Stimulated activated CD8-positive, alpha-beta memory T cell treated with anti-CD3 and anti-CD28 coated beads, Interleukin-15, amount 100 ng/mL, for 48 hours (primary cell): ENCODE measurements around the gene LRRC37B.
"Not testable (repeated sequence)": the region's sequence is repeated elsewhere in the genome, so short reads cannot be mapped to it uniquely, and the experiment has no call there.

Source experiments
- DNase-seq, 2 donors: peaks; one replicate each; pipeline ENCODE4 v3.0.0-alpha.2; 2020; ENCODE audit warnings: low read depth in 2 of 2

LRRC37B gene

DNA sequence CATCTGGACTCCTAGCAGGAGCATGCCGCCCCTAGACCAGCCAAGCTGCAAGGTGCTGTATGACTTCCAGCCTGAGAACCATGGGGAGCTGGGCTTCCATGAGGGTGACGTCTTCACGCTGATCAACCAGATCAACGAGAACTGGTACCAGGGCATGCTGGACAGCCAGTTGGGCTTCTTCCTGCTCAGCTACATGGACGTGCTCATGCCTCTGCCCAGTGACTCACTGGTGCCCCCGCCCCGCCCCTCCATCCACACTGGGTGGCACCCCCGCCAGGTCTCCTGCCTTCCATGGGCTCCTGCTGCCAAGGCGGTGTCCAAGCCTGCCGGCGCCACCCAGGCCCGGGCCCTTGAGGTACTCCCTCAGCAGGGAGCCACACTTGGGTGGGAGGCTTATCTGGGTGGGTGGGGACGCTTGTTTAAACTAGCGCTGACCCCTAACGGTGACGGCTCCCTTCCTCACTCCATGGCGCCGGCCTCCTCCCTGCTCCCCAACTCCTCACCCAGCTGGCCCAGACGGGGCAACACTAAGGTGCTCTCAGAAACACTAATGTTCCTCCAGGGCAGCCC is 34.2 kb downstream of the LRRC37B start:
- not testable (repeated sequence) for DNase-seq

DNA sequence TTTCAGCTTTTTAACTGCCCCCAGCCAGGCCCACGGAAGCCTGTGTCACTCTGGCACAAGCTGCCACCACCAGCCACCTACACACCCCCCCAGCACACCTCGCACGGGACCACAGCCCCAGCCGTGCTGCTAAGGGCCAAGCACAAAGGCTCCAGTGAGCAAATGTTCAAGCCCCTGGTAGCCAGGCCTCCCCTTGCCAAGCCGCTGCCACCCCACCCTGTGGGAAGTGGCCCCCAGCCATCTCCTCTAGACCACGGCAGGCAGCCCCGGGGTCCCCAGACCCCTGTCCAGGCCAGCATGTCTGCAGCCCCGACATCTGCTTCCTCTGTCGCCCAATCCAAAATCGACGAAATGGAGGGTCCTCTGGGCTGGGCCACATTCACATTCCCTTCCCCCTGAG is 35.1 kb downstream of the LRRC37B start:
- not testable (repeated sequence) for DNase-seq

DNA sequence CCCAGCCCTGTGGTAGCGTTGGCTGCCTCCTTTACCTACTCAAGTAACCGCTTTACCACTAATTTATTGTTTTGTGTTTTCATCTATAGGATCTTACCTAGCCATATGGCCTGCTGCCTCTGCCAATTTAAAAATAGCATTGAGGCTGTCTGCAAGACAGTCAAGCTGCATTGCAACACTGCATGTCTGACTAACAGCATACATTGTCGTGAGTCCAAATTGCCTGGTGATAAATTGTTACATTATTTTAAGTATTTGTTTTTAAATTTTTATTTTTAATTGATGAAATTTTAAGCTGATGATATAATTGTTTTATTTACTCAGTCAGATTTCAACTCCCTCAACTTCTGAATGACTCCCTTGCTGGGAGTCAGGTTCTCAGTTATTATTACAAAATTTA is 38.4 kb downstream of the LRRC37B start:
- DNase-seq, result not testable (repeated sequence)

DNA sequence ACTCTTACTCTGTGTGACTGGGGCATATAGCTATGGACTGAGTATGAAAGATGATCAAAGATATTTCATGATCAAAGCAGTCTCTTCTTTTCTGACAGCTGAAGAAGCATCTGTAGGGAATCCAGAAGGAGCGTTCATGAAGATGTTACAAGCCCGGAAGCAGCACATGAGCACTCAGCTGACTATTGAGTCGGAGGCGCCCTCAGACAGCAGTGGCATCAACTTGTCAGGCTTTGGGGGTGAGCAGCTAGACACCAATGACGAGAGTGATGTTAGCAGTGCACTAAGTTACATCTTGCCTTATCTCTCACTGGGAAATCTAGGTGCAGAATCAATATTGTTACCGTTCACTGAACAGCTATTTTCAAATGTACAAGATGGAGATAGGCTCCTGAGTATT is 40.5 kb downstream of the LRRC37B start:
- not testable (repeated sequence) for DNase-seq

DNA sequence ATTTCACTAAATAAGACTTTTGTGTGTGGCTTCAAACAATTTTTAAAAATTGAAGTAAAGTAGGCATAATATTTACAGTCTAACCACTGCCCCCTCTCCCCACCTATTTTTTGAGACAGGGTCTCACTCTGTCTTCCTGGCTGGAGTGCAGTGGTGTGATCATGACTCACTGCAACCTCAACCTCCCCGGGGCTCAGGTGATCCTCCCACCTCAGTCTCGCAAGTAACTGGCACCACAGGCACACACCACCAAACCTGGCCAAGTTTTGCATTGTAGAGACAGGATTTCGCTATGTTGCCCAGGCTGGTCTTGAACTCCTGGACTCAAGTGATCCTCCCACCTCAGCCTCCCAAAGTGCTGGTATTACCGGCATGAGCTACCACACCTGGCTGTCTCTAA is 47.8 kb downstream of the LRRC37B start:
- DNase-seq, result not testable (repeated sequence)

DNA sequence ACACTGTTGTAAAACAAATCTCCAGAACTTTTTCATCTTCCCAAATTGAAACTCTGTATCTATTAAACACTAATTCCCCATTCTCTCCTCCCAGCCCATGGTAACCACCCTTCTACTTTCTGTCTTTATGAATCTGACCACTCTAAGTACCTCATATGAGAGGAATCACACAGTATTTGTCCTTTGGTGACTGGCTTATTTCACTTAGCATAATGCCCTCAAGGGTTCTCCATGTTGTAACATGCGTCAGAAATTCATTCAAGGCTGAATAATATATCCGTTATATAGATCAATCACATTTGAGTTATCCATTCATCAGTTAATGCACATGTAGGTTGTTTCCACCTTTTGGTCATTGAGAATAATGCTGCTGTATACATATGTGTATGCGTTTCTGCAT is 48.2 kb downstream of the LRRC37B start:
- not testable (repeated sequence) for DNase-seq

DNA sequence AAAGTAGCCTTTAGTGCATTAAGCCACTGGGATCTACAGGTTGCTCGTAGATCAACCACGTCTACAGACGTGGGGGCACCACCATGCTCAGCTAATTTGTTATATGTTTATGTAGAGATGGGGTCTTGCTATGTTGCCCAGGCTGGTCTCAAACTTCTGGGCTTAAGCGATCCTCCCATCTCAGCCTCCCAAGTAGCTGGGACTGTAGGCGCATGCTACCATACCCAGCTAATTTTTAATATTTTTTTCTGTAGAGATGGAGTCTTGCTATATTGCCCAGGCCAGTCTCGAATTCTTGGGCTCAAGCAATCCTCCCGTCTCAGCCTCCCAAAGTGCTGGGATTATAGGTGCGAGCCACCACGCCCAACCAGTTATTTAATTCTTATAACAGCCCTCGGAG is 49.3 kb downstream of the LRRC37B start:
- not testable (repeated sequence) for DNase-seq

DNA sequence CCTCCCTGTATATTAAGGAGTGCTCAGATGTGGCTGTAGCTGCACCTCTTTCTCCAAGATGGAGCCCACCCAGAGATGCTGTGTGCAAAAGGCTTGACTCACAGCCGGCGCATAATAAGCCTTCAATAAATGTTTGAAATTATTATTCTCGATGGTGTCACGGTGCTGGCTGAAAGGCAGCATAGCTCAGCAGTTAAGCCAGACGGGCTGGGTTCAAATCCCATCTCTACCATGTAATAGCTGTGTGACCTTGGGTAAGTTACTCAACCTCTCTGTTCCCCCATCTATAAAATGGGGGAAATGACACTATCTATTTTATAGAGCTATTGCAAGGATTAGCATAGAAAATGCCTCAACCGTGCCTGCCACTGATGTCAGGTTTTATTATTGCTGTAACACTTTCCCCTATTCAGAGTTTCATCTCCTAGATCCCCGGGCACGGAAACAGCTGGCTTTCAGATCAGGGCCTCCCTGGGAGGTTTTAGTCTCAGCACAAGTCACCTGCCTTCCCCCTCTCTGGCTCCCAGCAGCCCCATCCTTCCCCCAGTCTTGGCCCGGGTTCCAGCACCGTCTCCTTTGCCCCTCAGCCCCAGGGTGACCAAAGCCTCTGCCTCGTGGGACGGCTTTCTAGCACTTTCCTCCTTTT is 50.4 kb downstream of the LRRC37B start:
- not testable (repeated sequence) for DNase-seq

DNA sequence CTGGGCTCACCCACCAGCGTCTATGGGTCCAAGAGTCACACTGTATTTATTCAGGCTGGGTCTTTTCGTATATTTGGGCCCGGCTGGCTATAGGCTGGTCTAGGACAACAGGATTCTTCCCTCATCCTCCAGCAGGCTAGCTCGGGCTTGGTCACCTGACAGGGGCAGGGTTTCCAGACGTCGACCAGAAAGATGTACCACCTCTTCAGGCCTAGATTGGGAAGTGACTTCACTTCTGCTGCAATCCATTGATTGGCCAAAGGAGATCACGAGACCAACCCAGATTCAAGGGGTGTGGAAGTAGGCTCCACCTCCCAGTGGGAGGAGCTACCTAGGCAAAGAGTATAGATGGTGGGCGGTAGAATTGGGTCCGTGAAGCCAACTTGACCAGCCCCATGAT is 53.5 kb downstream of the LRRC37B start:
- DNase-seq, result not testable (repeated sequence)

DNA sequence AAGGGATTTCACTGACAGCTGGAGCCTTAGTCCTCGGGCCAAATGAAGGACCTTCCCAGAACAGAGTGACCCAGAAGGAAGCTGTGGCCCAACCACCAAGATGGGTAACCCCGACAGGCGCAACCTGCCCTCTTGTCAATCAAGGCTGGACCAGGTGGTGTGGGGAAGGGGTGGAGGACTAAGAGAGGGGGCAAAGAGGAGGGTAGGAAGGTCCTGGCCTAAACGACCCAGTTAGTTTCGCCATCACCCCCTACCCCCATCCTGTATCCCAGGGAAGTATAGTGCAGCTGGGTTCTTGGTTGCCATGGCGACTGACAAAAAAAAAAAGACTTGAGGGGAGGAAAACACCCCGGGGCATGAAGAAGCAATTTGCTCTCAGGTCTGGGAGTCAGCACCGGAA is 54.7 kb downstream of the LRRC37B start:
- DNase-seq, result not testable (repeated sequence)

DNA sequence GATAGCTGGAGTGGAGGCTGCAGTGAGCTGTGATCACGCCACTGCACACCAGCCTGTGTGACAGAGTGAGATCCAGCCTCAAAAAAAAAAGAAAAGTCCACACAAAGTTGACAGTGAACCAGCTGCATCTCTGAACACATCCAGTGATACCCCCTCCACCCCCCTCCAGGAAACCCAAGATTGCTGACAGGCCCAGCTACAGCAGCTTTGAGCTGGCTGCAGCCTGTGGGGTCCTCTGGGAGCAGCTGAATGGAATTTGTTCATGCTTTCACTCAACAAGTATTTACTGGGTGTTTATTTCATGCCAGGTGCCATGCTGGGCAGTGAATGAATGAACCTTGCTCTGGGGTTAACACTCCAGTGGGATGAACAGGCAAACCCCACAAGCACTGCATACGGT is 56.9 kb downstream of the LRRC37B start:
- not testable (repeated sequence) for DNase-seq

DNA sequence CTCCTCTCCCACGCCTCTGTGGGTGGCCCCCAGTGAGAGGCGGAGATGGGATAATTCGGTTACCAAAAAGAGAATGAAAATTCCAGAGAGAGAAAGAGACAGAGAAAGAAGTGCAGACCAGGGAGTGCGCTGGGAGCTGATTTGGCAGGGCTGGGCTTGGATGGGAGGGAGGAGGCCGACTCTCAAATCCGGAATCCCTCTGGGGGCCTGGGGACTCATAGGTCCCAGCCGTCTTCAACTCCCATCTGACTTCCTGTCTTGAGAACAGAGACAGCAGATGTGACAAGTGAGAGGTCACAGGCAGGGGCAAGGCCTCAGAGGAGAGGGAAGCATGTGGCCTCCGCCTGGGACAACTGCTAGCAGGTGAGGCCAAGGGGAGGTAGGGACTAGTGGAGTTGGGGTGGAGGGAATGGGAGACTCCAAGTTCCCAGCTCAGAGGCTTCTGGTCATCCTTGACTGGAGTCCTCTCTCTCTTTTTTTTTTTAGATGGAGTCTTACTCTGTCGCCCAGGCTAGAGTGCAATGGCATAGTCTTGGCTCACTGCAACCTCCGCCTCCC is 59.0 kb downstream of the LRRC37B start:
- DNase-seq, result not testable (repeated sequence)

DNA sequence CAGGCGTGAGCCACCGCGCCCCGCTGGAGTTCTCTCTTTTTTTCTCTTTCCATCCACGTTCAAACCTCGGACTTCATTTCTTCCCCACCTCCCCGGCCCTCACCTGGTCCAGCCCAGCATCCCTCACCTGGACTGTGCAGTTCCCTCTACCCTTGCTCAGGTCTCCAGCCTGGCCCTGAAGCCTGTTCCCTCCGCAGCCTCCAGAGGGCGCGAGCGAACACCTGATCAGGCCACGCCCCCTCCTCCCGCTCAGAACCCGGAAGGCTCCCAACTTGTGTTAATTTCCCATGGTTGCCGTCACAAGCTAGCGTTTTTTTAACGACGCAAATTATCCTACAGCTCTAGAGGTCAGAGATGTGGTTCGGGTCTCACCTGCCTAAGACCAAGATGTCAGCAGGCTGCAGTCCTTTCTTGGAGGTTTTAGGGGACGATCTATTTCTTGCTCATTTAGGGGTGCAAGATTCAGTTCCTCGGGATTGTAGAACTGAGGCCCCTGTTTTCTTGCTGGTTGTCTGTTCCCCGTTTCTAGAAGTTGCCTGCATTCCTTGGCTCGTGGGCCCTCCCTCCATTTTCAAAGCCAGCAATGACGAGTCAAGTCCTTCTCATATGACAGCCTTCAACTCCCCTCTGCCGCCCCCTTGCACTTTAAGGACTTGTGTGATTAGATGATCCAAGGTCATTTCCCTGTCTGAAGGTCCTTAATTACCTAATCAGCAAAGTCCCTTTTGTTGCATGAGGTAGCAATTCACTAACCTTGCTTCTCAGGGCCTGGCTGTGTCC is 59.9 kb downstream of the LRRC37B start:
- peak; percentile 27 to 30 for DNase-seq

DNA sequence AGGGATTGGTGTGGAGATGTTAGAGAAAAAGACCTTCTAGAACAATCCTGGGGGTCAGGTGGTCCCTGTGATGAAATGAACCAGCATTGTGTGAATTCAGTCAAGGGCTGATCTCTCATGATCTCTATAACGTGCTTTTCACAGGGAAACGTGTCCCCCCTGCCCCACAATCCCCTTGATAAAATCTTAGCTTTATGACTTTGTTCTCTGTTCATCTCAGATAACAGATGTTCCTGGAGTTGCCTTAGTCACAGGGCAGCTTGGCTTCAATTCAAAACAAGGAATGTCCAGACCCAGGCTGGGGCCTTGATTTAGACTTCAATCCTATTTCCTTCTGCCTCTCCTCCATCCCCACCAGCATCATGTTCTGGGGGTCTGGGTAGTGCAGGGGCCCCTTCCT is 61.9 kb downstream of the LRRC37B start:
- DNase-seq, result not testable (repeated sequence)

DNA sequence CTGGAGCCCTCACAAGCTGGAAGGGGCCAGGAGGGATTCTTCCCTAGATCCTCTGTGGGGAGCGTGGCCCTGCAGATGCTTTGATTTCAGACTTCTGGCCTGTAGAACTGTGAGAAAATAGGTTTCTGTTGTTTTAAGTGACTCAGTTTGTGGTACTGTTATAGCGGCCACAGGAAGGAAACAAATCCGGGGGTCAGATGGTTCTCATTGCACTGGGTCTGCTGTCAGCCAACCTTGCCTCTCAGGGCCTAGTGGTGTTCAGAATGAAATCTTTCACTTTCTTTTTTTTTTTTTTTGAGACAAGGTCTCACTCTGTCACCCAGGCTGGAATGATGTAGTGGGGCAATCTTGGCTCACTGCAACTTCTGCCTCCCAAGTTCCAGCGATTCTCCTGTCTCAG is 64.8 kb downstream of the LRRC37B start:
- peak in 1 of 2 donors; percentile 32 for DNase-seq

DNA sequence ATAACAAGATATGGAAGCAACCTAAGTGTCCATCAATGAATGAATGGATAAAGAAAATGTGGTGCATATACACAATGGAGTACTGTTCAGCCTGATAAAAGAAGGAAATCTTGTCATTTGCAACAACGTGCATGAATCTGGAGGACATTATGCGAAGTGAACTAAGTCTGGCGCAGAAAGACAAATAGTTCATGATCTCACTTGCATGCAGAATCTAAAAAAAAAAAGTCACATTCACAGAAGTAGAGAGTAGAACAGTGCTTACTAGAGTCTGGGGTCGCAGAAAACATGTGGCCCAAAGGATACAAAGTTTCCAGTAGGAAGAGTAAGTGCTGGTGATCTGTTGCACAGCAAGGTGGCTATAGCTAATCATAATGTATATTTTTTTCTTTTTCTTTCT is 65.9 kb downstream of the LRRC37B start:
- DNase-seq, result not testable (repeated sequence)

DNA sequence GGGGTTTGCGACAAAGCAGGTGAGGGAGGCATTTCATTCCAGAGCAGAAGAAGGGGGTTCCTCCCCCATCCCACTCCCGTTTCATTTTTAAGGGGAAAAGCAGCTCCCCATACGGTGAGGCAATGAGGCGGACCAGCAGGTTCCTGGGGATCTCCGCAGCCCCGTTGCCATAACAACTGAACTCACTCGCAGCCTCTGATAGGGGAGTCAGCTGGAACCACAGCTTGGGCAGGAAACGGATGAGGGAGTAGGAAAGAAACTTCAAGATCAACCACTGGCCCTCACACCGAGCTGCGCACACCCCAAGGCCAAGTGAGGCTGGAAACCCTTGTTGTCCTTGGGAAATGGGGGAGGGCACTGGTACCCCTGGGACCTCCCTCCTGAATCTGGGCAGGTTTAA is 72.6 kb downstream of the LRRC37B start:
- peak; percentile 62 to 63 for DNase-seq

DNA sequence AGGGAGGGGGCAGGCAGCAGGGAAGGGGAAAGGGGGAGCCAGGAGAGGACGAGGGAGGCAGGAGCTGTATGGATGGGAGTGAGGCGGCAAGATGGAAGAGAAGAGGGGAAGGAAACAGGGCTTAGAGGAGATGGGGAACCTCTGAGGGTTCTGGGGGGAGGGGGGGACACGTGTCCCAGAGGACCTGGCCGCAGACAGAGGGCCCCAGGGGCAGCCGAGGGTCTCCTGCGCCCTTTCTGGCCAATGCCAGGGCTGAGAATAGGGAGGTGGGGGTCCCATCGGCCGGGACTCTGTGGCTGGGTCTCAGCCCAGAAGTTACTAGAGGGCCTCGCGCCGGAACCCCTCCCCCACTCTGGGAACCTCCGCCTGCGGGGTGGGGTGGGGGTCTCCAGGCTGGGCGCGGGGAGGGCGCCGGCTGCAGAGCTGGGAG is 76.4 kb downstream of the LRRC37B start:
- not testable (repeated sequence) for DNase-seq

DNA sequence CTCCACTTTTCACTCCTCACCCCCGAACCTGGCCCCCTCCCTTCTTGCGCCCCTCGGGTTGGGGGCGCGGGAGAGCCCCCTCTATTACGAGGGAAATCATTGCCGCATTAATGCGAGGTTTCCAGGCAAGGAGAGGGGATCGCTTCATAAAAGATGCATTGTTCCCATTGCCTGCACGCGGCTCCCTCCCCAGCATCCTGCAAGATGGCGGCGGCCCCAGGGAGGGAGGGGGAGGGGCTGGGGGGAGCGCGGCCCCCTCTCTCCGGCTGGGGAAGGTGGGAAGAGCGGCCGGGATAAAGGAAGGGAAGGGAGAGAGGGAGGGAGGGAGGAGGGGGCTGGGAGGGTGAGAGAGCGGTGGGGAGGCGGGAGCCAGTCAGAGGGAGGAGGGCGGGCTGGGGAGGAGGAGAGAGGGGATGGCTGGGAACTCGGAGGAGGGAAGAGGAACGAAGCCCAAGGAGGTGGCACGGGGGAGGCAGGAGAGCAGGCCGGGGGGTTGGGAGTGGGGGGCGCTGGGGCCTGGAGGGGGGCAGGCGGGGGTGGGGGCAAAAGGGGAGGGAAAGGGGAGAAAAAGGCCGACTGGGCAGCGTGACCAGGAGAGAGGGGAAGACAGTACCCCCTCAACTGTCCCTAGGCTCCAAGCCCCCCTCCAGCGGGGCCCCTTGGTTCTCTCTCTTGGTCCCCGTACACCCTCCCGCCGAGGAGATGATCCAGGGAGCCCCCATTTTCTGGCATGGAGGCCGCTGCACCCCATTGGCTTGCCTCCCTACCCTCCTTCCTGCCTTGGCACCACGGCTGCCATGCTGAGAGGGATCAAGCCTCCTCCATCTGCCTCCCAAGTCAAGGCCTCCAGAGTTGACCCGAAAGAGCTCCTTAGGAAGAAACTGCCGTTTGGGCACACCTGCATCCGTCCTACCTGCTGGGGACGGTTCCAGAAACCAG is 77.1 kb downstream of the LRRC37B start:
- DNase-seq, result not testable (repeated sequence)

DNA sequence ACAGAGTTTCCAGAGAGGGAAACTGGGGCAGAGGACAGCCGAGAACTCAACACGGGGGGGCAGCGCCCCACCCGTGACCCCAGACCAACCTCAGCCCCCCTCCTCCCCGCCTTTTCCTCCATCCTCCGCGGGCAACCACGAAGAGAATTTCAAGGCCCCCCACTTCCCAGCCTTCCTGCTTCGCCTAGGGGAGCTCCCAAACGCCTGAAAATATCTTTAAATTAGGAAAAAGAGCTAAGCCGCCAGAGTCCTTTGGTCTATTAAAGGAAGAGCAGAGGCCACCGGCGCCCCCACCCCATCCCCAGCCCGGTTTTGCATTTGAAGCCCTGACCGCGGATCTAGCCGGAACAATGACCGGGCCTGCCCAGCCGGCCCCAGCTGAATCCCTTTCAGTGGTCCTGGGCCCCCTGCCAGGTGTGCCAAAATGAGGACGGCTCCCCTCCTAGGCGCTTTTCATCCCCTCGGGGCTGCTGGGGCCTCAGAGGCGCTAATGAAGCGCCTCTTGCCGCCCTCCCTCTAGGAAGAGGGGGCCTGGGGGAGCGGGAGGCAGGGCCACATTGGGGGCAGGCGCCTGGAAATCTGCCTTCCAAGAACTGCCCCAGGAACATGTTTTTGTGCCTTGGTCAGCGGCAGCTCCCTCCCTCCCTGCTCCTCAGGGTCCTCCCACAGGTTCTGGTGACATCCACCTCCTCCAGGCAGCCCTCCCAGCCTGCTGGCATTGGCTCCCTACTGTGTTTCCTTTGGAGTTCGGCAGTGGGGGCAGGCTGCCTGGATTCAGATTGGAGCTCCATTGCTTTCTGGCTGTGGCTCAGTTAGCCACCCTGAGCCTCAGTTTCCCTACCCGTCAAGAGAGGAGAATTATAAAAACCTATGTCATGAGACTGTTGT is 78.0 kb downstream of the LRRC37B start:
- DNase-seq, result not testable (repeated sequence)
